Embryonic facial prominence (tissue), 1 donor: ENCODE data around the gene COL18A1.
"Not testable (repeated sequence)": the region's sequence is repeated elsewhere in the genome, so short reads cannot be mapped to it uniquely, and the experiment has no call there.

Experiments used
- DNase-seq: peaks from one replicate; pipeline ENCODE4 v3.0.0-alpha.2; 2016; ENCODE audit errors: extremely low spot score

COL18A1 gene

GRCh38 chr21:45367402-45368351 lies 37.3 kb upstream of the COL18A1 start:
- DNase-seq: no peak

GRCh38 chr21:45369018-45369417 lies 35.9 kb upstream of the COL18A1 start:
- DNase-seq: not testable (repeated sequence)

GRCh38 chr21:45370575-45370974 lies 34.4 kb upstream of the COL18A1 start:
- no peak for DNase-seq

GRCh38 chr21:45371081-45371480 lies 33.9 kb upstream of the COL18A1 start:
- DNase-seq: no peak

GRCh38 chr21:45371655-45372054 lies 33.3 kb upstream of the COL18A1 start:
- no peak for DNase-seq

- DNase-seq: no peak
Observed at GRCh38 chr21:45372732-45373355, 32.1 kb upstream of the COL18A1 start.

GRCh38 chr21:45373991-45374816 lies 30.8 kb upstream of the COL18A1 start:
- DNase-seq: no peak

GRCh38 chr21:45374826-45375455 lies 30.0 kb upstream of the COL18A1 start:
- DNase-seq: no peak

- no peak for DNase-seq
Observed at GRCh38 chr21:45376459-45377324, 28.3 kb upstream of the COL18A1 start.

GRCh38 chr21:45377325-45377709 lies 27.6 kb upstream of the COL18A1 start:
- no peak for DNase-seq

- no peak for DNase-seq
Observed at GRCh38 chr21:45377866-45378257, 27.1 kb upstream of the COL18A1 start.

GRCh38 chr21:45378258-45378966 lies 26.6 kb upstream of the COL18A1 start:
- no peak for DNase-seq

- DNase-seq: no peak
Observed at GRCh38 chr21:45379171-45379900, 25.6 kb upstream of the COL18A1 start.

GRCh38 chr21:45379901-45380330 lies 25.0 kb upstream of the COL18A1 start:
- DNase-seq: no peak

GRCh38 chr21:45380566-45380965 lies 24.4 kb upstream of the COL18A1 start:
- DNase-seq: no peak

- no peak for DNase-seq
Observed at GRCh38 chr21:45381036-45381787, 23.8 kb upstream of the COL18A1 start.

- no peak for DNase-seq
Observed at GRCh38 chr21:45381865-45382696, 22.9 kb upstream of the COL18A1 start.

- no peak for DNase-seq
Observed at GRCh38 chr21:45382697-45382997, 22.3 kb upstream of the COL18A1 start.
